ENCODE measurements around the gene PSRC1. TPM values are rescaled to one million over a fixed set of nuclear protein-coding genes. Genes with fewer than 3 reads are reported as not detected.

Gene PSRC1
- total RNA-seq, 2 donors from 2014 or later: 38.5 to 72.7 TPM

DNA sequence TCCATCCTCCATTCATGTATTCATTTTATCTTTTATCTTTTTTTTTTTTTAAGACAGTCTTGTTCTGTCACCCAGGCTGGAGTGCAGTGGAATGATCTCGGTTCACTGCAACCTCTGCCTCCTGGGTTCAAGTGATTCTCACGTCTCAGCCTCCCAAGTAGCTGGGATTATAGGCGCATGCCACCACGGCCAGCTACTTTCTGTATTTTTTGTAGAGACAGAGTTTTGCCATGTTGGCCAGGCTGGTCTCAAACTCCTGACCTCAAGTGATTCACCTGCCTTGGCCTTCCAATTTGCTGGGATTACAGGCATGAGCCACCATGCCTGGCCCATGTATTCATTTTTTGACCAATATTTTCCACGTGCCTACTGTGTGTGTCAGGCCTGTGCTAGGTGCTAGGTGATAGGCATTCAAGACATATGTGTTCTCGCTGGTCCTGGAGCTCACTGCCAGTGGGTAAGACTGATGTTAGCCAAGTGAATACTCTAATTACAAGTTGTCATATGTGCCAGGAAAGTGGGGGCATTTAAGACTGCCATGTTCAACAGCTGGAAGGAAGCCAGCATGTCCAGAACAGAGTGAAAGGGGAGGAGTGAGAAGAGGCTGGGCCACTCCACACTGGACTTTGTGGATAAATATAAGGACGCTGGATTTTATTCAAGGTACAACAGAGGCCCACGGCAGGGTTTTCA is 38.9 kb downstream of the PSRC1 start:
- Mint-ChIP-seq H3K27ac (no peak overlapping the region), H3K9me3 (no peaks in the 10 kb centered on the region), H3K4me1 (peaks cover 17% of the 10 kb centered on the region), H3K27me3 (ENCODE audit: insufficient read depth) (peaks cover 18% of the 10 kb centered on the region), H3K36me3 (ENCODE audit: low read depth) (no peaks in the 10 kb centered on the region), H3K4me3 (no peak overlapping the region)
- no peak overlapping the region for H3K27ac ChIP-seq (ENCODE audit: low read depth, low read length)
- no peak overlapping the region for H3K9ac ChIP-seq (ENCODE audit: extremely low read depth, low read length, poor library complexity, severe bottlenecking)
- 92 to 94% methylated on average over 8 of the region's 8 CpGs for WGBS, 2 experiments (ENCODE audit: insufficient coverage in 1 of 2, insufficient read length in 1 of 2)
- no peak overlapping the region for H3K4me3 ChIP-seq (ENCODE audit: low read length)
- H3K36me3 ChIP-seq (ENCODE audit: control insufficient read depth, insufficient read depth, low read length): peaks cover 10% of the 10 kb centered on the region
- no peaks in the 10 kb centered on the region for H3K9me3 ChIP-seq (ENCODE audit: control insufficient read depth, low read length)
- H3K4me1 ChIP-seq (ENCODE audit: control insufficient read depth, insufficient read depth, low read length): peaks cover 5% of the 10 kb centered on the region
- TF ChIP-seq, protein P1, sequence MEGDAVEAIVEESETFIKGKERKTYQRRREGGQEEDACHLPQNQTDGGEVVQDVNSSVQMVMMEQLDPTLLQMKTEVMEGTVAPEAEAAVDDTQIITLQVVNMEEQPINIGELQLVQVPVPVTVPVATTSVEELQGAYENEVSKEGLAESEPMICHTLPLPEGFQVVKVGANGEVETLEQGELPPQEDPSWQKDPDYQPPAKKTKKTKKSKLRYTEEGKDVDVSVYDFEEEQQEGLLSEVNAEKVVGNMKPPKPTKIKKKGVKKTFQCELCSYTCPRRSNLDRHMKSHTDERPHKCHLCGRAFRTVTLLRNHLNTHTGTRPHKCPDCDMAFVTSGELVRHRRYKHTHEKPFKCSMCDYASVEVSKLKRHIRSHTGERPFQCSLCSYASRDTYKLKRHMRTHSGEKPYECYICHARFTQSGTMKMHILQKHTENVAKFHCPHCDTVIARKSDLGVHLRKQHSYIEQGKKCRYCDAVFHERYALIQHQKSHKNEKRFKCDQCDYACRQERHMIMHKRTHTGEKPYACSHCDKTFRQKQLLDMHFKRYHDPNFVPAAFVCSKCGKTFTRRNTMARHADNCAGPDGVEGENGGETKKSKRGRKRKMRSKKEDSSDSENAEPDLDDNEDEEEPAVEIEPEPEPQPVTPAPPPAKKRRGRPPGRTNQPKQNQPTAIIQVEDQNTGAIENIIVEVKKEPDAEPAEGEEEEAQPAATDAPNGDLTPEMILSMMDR (conservative IDR thresholded peaks at IDR 0.05): no peak
- H3K27me3 ChIP-seq (ENCODE audit: control insufficient read depth, insufficient read depth, low read length, poor library complexity, severe bottlenecking): peaks cover 6% of the 10 kb centered on the region
- peak; percentile 16 for DNase-seq

DNA sequence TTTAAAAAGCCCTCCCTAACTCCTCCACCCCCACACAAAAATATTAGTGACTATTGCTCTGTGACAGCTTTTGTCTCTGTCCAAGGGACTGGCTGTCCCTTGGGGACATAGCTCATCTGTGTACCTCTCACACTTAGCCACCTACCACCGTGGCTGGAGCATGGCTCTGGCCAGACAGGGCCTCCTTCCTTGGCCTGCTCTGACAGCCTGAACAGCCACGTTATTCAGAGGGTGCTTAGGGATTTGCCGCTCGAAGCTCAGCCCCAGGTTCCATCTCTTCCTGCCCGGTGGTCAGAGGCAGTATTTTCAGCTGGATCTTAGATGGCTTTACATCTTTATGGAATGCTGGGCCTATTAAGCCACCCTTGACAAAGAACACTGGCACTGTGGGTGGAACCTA is 39.7 kb downstream of the PSRC1 start:
- Histone ChIP-seq H3K27ac (ENCODE audit: low read depth, low read length) (no peak overlapping the region), H3K27me3 (ENCODE audit: control insufficient read depth, insufficient read depth, low read length, poor library complexity, severe bottlenecking) (no peaks in the 10 kb centered on the region), H3K4me1 (ENCODE audit: control insufficient read depth, insufficient read depth, low read length) (peaks cover 7% of the 10 kb centered on the region), H3K36me3 (ENCODE audit: control insufficient read depth, insufficient read depth, low read length) (peaks cover 18% of the 10 kb centered on the region), H3K4me3 (ENCODE audit: low read length) (no peak overlapping the region), H3K9ac (ENCODE audit: extremely low read depth, low read length, poor library complexity, severe bottlenecking) (no peak overlapping the region), H3K9me3 (ENCODE audit: control insufficient read depth, low read length) (no peaks in the 10 kb centered on the region)
- H3K4me3 Mint-ChIP-seq: no peak overlapping the region
- WGBS, 2 experiments (ENCODE audit: insufficient coverage in 1 of 2, insufficient read length in 1 of 2): 80 to 85% methylated on average over 5 of the region's 5 CpGs
- no peak overlapping the region for H3K27ac Mint-ChIP-seq
- no peaks in the 10 kb centered on the region for H3K9me3 Mint-ChIP-seq
- peaks cover 1% of the 10 kb centered on the region for H3K36me3 Mint-ChIP-seq (ENCODE audit: low read depth)
- no peak for DNase-seq
- peaks cover 21% of the 10 kb centered on the region for H3K4me1 Mint-ChIP-seq
- TF ChIP-seq, protein P1 (conservative IDR thresholded peaks at IDR 0.05): peak; percentile 9
- peaks cover 17% of the 10 kb centered on the region for H3K27me3 Mint-ChIP-seq (ENCODE audit: insufficient read depth)

DNA sequence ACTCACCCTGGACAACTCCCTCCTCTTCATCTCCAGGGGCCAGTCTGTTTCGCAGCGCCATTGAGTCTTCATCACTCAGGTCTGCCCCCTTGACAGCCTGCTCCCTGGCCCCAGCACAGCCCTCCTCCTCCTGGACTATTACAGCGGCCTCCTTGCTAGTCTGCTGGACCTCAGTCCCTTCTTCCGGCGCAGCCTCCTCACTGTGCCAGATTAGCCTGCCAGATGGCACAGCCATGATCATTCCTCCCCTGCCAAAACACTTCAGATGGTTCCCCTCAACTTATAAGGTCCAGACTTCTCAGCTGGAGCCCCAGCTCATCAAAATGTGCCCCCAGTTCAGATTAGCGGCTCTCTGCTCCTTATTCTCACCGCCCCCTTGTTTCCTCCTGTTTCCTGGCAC is 40.6 kb downstream of the PSRC1 start:
- H3K27me3 Mint-ChIP-seq (ENCODE audit: insufficient read depth): peaks cover 9% of the 10 kb centered on the region
- Histone ChIP-seq H3K27me3 (ENCODE audit: control insufficient read depth, insufficient read depth, low read length, poor library complexity, severe bottlenecking) (no peaks in the 10 kb centered on the region), H3K9ac (ENCODE audit: extremely low read depth, low read length, poor library complexity, severe bottlenecking) (no peak overlapping the region), H3K36me3 (ENCODE audit: control insufficient read depth, insufficient read depth, low read length) (peaks cover 27% of the 10 kb centered on the region), H3K27ac (ENCODE audit: low read depth, low read length) (peak overlapping the region; percentile 16), H3K4me3 (ENCODE audit: low read length) (no peak overlapping the region), H3K9me3 (ENCODE audit: control insufficient read depth, low read length) (no peaks in the 10 kb centered on the region), H3K4me1 (ENCODE audit: control insufficient read depth, insufficient read depth, low read length) (peaks cover 7% of the 10 kb centered on the region)
- DNase-seq: no peak
- no peaks in the 10 kb centered on the region for H3K9me3 Mint-ChIP-seq
- WGBS, 2 experiments (ENCODE audit: insufficient coverage in 1 of 2, insufficient read length in 1 of 2): 93 to 94% methylated on average over 2 to 7 of the region's 7 CpGs
- TF ChIP-seq, protein P1 (conservative IDR thresholded peaks at IDR 0.05): no peak
- H3K4me1 Mint-ChIP-seq: peaks cover 21% of the 10 kb centered on the region
- H3K36me3 Mint-ChIP-seq (ENCODE audit: low read depth): peaks cover 8% of the 10 kb centered on the region
- H3K4me3 Mint-ChIP-seq: no peak overlapping the region
- no peak overlapping the region for H3K27ac Mint-ChIP-seq

Data from endodermal cell (in vitro differentiated cells).